Activated CD8-positive, alpha-beta memory T cell treated with anti-CD3 and anti-CD28 coated beads, Interleukin-2, amount 50 U/mL, for 24 hours (primary cell): Measurements from ENCODE around the gene CAMTA2.

Source experiments
- DNase-seq: peaks from one replicate; pipeline ENCODE4 v3.0.0-alpha.2; 2020; ENCODE audit errors: extremely low read depth

The CAMTA2 gene

GRCh38 chr17:4968486-4969046 lies 18.9 kb downstream of the CAMTA2 start:
- DNase-seq = no peak

- peak; percentile 80 for DNase-seq
Observed at GRCh38 chr17:4967539-4968485, 19.7 kb downstream of the CAMTA2 start, which contains the start of gene SPAG7. Gene SPAG7 (minus strand): TSS chr17:4967817. CDS start chr17:4967804, 13 bp downstream.

GRCh38 chr17:4966844-4967538 lies 20.5 kb downstream of the CAMTA2 start:
- DNase-seq = peak; percentile 93

GRCh38 chr17:4965311-4965986 lies 22.0 kb downstream of the CAMTA2 start:
- DNase-seq = no peak

- DNase-seq = no peak
Observed at GRCh38 chr17:4960279-4960922, 27.1 kb downstream of the CAMTA2 start.

- no peak for DNase-seq
Observed at GRCh38 chr17:4959261-4959965, 28.1 kb downstream of the CAMTA2 start.

GRCh38 chr17:4958102-4958501 lies 29.4 kb downstream of the CAMTA2 start:
- DNase-seq = no peak

GRCh38 chr17:4956493-4957061 lies 30.9 kb downstream of the CAMTA2 start:
- DNase-seq = no peak

GRCh38 chr17:4955091-4955490 lies 32.4 kb downstream of the CAMTA2 start:
- no peak for DNase-seq

- DNase-seq = no peak
Observed at GRCh38 chr17:4953451-4953961, 34.0 kb downstream of the CAMTA2 start.

GRCh38 chr17:4951486-4951885 lies 36.0 kb downstream of the CAMTA2 start:
- no peak for DNase-seq

GRCh38 chr17:4950746-4951204 lies 36.7 kb downstream of the CAMTA2 start, which contains the start of gene ENO3:
Gene ENO3 (plus strand): TSS chr17:4951119. CDS start chr17:4951830, 711 bp downstream.
- no peak for DNase-seq

GRCh38 chr17:4950075-4950745 lies 37.3 kb downstream of the CAMTA2 start:
- DNase-seq = no peak

GRCh38 chr17:4949321-4950074 lies 38.0 kb downstream of the CAMTA2 start:
- DNase-seq = peak; percentile 49

- DNase-seq = no peak
Observed at GRCh38 chr17:4948931-4949320, 38.5 kb downstream of the CAMTA2 start.

GRCh38 chr17:4948166-4948930 lies 39.1 kb downstream of the CAMTA2 start, which contains the start of gene PFN1:
Gene PFN1 (minus strand): TSS chr17:4948530. CDS start chr17:4948394, 136 bp downstream.
- peak; percentile 86 for DNase-seq

GRCh38 chr17:4947411-4948165 lies 39.9 kb downstream of the CAMTA2 start:
- DNase-seq = no peak
